Lower lobe of right lung (tissue), 2 donors: ENCODE data around the gene NXPE4. TPM values are rescaled to one million over a fixed set of nuclear protein-coding genes. Genes with fewer than 3 reads are reported as not detected.
"Not testable (repeated sequence)": the region's sequence is repeated elsewhere in the genome, so short reads cannot be mapped to it uniquely, and the experiment has no call there.

Experiments used
- ATAC-seq, 2 donors: fragments of 200-7000 bp; cut with Tn5 transposase; one replicate each; pipeline ENCODE4 v1.9.1; 2020 to 2022; ENCODE audit warnings: mild to moderate bottlenecking in 2 of 2, moderate library complexity in 2 of 2
- DNase-seq: peaks from one replicate; pipeline ENCODE4 v3.0.0-alpha.2; 2020
- H3K27ac ChIP-seq: fragments of 200-600 bp; one replicate; pipeline ENCODE4 v1.8.0; 2022
- H3K27me3 ChIP-seq: fragments of 200-600 bp; one replicate; pipeline ENCODE4 v1.8.0; 2022; ENCODE audit warnings: low read depth
- H3K36me3 ChIP-seq: fragments of 200-600 bp; one replicate; pipeline ENCODE4 v1.8.0; 2022; ENCODE audit warnings: mild to moderate bottlenecking
- H3K4me1 ChIP-seq: fragments of 200-600 bp; one replicate; pipeline ENCODE4 v1.8.0; 2022
- H3K4me3 ChIP-seq: fragments of 200-600 bp; one replicate; pipeline ENCODE4 v1.8.0; 2022; ENCODE audit warnings: mild to moderate bottlenecking
- H3K9me3 ChIP-seq: fragments of 200-600 bp; one replicate; pipeline ENCODE4 v1.8.0; 2022
- CTCF ChIP-seq: fragments of 200-600 bp; IDR thresholded peaks from one replicate; pipeline ENCODE4 v1.8.0; 2022; ENCODE audit warnings: antibody characterized with exemption, mild to moderate bottlenecking
- intact Hi-C: fragments of 100-400 bp; cut with DNase I; formaldehyde crosslinking; loops from one replicate; pipeline ENCODE4 v1.11.0; 2022
- total RNA-seq: library from RNA; stranded (reverse); fragmentation: NEBNext Ultra II Directional; extraction: Animal tissue kit (Norgen Biotek cat#: 25700); gene quantifications from one replicate; pipeline ENCODE4 v1.2.1, GENCODE V29; 2021
- donor health status: DM: no; HTN: yes; CAD: no; lungs with severe emphysema.

NXPE4 gene
- total RNA-seq, 1 donor from 2014 or later, result not detected

DNA sequence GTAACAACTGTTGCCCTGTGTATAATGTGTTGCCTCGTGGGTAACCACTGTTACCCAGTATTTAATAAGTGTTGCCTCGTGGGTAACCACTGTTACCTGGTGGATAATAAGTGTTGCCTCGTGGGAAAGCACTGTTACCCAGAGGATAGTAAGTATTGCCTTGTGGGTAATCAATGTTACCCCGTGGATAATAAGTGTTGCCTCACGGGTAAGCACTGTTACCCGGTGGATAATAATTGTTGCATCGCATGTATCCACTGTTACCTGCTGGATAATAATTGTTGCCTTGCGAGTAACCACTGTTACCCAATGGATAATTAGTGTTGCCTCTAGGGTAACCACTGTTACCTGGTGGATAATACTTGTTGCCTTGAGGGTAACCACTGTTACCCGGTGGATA lies 17.1 kb upstream of the NXPE4 start:
- H3K9me3 ChIP-seq, result no peaks in the 10 kb centered on the region

GRCh38 chr11:114612199-114612598 lies 16.6 kb upstream of the NXPE4 start:
- not testable (repeated sequence) for DNase-seq, ATAC-seq

More for the DNA sequence above, 17.1 kb upstream of the NXPE4 start:
- no peak overlapping the region for H3K27ac ChIP-seq
- H3K27me3 ChIP-seq, result no peaks in the 10 kb centered on the region
- no peaks in the 10 kb centered on the region for H3K4me1 ChIP-seq
- H3K4me3 ChIP-seq, result no peak overlapping the region
- intact Hi-C loops, result no loop called here
- ATAC-seq, result no peak
- no peak for TF ChIP-seq CTCF
- H3K36me3 ChIP-seq, result no peaks in the 10 kb centered on the region
- DNase-seq, result no peak

DNA sequence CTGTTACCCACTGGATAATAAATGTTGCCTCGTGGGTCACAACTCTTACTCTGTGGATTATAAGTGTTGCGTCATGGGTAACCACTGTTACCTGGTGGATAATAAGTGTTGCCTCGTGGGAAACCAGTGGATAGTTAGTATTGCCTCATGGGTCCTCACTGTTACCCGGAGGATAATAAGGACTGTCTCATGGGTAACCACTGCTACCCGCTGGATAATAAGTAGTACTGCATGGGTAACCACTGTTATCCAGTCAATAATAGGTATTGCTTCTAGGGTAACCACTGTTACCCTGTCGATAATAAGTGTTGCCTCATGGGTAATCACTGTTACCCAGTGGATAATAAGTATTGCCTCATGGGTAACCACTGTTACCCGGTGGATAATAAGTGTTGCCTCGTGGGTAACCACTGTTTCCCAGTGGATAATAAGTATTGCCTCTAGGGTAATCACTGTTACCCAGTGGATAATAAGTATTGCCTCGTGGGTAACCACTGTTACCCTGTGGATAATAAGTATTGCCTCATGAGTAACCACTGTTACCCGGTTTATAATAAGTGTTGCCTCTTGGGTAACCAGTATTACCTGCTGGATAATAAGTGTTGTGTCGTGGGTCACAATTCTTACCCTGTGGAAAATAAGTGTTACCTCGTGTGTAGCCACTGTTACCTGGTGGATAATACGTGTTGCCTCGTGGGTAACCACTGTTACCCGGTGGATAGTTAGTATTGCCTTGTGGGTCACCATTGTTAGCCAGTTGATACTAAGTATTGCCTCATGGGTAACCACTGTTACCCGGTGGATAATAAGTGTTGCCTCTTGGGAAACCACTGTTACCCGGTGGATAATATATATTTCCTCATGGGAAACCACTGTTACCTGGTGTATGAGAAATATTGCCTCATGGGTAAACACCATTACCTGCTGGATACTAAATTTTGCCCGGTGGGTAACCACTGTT lies 15.7 kb upstream of the NXPE4 start:
- Histone ChIP-seq H3K36me3 (no peaks in the 10 kb centered on the region), H3K4me1 (no peaks in the 10 kb centered on the region), H3K4me3 (no peak overlapping the region), H3K27ac (no peak overlapping the region), H3K9me3 (no peaks in the 10 kb centered on the region), H3K27me3 (no peaks in the 10 kb centered on the region)
- ATAC-seq (no peak), DNase-seq (no peak)
- intact Hi-C loops, result no loop called here
- no peak for TF ChIP-seq CTCF

More at GRCh38 chr11:114612199-114612598, 16.6 kb upstream of the NXPE4 start:
- H3K9me3 ChIP-seq, H3K4me3 ChIP-seq, H3K4me1 ChIP-seq, H3K27ac ChIP-seq, intact Hi-C loops, H3K27me3 ChIP-seq, H3K36me3 ChIP-seq: not testable (repeated sequence)

DNA sequence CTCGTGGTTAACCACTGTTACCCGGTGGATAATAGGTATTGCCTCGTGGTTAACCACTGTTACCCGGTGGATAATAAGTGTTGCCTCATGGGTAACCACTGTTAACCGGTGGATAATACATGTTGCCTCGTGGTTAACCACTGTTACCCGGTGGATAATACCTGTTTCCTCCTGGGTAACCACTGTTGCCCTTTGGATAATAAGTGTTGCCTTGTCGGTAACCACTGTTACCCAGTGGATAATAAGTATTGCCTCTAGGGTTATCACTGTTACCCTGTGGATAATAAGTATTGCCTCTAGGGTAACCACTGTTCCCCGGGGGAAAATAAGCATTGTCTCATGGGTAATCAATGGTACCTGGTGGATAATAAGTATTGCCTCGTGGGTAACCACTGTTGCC lies 15.0 kb upstream of the NXPE4 start:
- intact Hi-C loops, result no loop called here
- ATAC-seq, result no peak
- no peak overlapping the region for H3K4me3 ChIP-seq
- TF ChIP-seq CTCF, result no peak
- no peaks in the 10 kb centered on the region for H3K36me3 ChIP-seq
- H3K27me3 ChIP-seq, result no peaks in the 10 kb centered on the region
- no peak overlapping the region for H3K27ac ChIP-seq
- DNase-seq, result no peak
- H3K9me3 ChIP-seq, result no peaks in the 10 kb centered on the region
- H3K4me1 ChIP-seq, result no peaks in the 10 kb centered on the region

- H3K27ac ChIP-seq, result no peak overlapping the region
- no peaks in the 10 kb centered on the region for H3K27me3 ChIP-seq
- DNase-seq (no peak), ATAC-seq (no peak)
- intact Hi-C loops, result no loop called here
- TF ChIP-seq CTCF, result no peak
- no peaks in the 10 kb centered on the region for H3K9me3 ChIP-seq
- no peaks in the 10 kb centered on the region for H3K36me3 ChIP-seq
- no peak overlapping the region for H3K4me3 ChIP-seq
- H3K4me1 ChIP-seq, result no peaks in the 10 kb centered on the region
Measured at GRCh38 chr11:114609429-114609828, 13.8 kb upstream of the NXPE4 start.

GRCh38 chr11:114608605-114609004 lies 13.0 kb upstream of the NXPE4 start:
- intact Hi-C loops, H3K9me3 ChIP-seq, H3K27me3 ChIP-seq, H3K36me3 ChIP-seq, ATAC-seq, H3K4me3 ChIP-seq, DNase-seq, H3K27ac ChIP-seq, H3K4me1 ChIP-seq: not testable (repeated sequence)
